Liver (tissue), 3 donors: ENCODE measurements around the gene PSMD14.

ENCODE experiments used
- CTCF ChIP-seq: fragments of 150-350 bp; IDR thresholded peaks from 2 replicates; pipeline ENCODE4 v1.5.1; 2017; ENCODE audit warnings: improper control_type of control experiment, low read depth, low read length; ENCODE audit not compliant: missing input control
- EGR1 ChIP-seq, 2 donors: IDR thresholded peaks; 2 replicates each; pipeline ENCODE4 v1.6.1; 2016 to 2018; ENCODE audit warnings: antibody characterized with exemption in 2 of 2, low read depth in 2 of 2
- FOXA1 ChIP-seq: IDR thresholded peaks from 2 replicates; pipeline ENCODE4 v1.6.1; 2016; ENCODE audit warnings: antibody characterized with exemption
- GABPA ChIP-seq, 2 donors: IDR thresholded peaks in 1 of 2; conservative IDR thresholded peaks in 1 of 2; 2 replicates each; pipeline ENCODE4 v1.6.1; 2016; ENCODE audit warnings: antibody characterized with exemption in 2 of 2, mild to moderate bottlenecking in 1 of 2, moderate library complexity in 1 of 2
- HNF4A ChIP-seq, 2 donors: conservative IDR thresholded peaks; 2 replicates each; pipeline ENCODE4 v1.6.1; 2016; ENCODE audit warnings: antibody characterized with exemption in 2 of 2, mild to moderate bottlenecking in 2 of 2
- MAX ChIP-seq: IDR thresholded peaks from 2 replicates; pipeline ENCODE4 v1.6.1; 2016; ENCODE audit warnings: antibody characterized with exemption
- RAD21 ChIP-seq, 2 donors: IDR thresholded peaks; 2 replicates each; pipeline ENCODE4 v1.6.1; 2016; ENCODE audit warnings: antibody characterized with exemption in 2 of 2, mild to moderate bottlenecking in 2 of 2
- RXRA ChIP-seq, 2 donors: IDR thresholded peaks; 2 replicates each; pipeline ENCODE4 v1.6.1; 2017 to 2018; ENCODE audit warnings: antibody characterized with exemption in 2 of 2, mild to moderate bottlenecking in 1 of 2
- SP1 ChIP-seq: IDR thresholded peaks from 2 replicates; pipeline ENCODE4 v1.6.1; 2018; ENCODE audit warnings: antibody characterized with exemption, mild to moderate bottlenecking
- TAF1 ChIP-seq: conservative IDR thresholded peaks from 2 replicates; pipeline ENCODE4 v1.6.1; 2016; ENCODE audit warnings: antibody characterized with exemption, mild to moderate bottlenecking
- YY1 ChIP-seq: IDR thresholded peaks from 2 replicates; pipeline ENCODE4 v1.6.1; 2016; ENCODE audit warnings: antibody characterized with exemption, mild to moderate bottlenecking
- donor health status: healthy.
- donor health status: healthy.

- TF ChIP-seq CTCF: no peak
- TF ChIP-seq YY1: no peak
- TF ChIP-seq EGR1 (IDR thresholded peaks at IDR 0.05; ENCODE audit: low read depth in 2 of 2): no peak
- no peak for TF ChIP-seq FOXA1
- TF ChIP-seq GABPA (IDR thresholded peaks at IDR 0.05 in 1 of 2, conservative IDR thresholded peaks at IDR 0.05 in 1 of 2): no peak
- TF ChIP-seq HNF4A (conservative IDR thresholded peaks at IDR 0.05): no peak
- TF ChIP-seq SP1: no peak
- no peak for TF ChIP-seq MAX
- TF ChIP-seq RAD21 (IDR thresholded peaks at IDR 0.05): no peak
- TF ChIP-seq TAF1: no peak
- TF ChIP-seq RXRA (IDR thresholded peaks at IDR 0.05): no peak
These were observed 74.5 kb downstream of the PSMD14 start for GRCh38 chr2:161382747-161383146.
